Measurements from ENCODE around the gene LMTK2.

The LMTK2 gene

DNA sequence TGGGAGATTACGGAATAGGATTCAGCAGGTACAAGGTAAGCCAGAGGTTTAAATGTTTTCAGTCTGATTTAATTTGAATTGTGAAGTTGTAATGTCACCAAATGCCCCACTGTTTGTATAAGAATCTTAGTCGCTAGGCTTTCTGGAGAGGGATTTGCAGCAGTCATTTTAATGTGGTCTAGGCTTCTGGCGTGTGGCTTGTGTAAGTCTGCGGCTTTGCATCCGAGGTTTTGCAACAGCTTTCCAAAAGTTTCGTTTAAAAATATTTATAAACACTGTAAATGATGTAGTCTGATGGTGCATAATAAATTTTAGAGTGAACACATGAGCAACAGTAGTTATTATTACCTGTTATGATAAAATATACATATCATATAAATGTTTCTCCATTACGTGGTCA is 78.4 kb downstream of the LMTK2 start:
- Histone ChIP-seq H3K27ac (ENCODE audit: insufficient read depth, low read length, poor library complexity, severe bottlenecking) (no peak overlapping the region), H3K4me1 (ENCODE audit: control insufficient read depth, insufficient read depth, low read length, poor library complexity, severe bottlenecking) (no peaks in the 10 kb centered on the region), H3K9me3 (ENCODE audit: control insufficient read depth, low read length) (no peaks in the 10 kb centered on the region), H3K4me3 (ENCODE audit: insufficient read depth, low read depth, low read length, poor library complexity, severe bottlenecking) (no peak overlapping the region), H3K27me3 (replicated peaks; ENCODE audit: control insufficient read depth, insufficient read depth, low read length, poor library complexity, severe bottlenecking) (no peaks in the 10 kb centered on the region), H3K36me3 (ENCODE audit: control insufficient read depth, insufficient read depth, low read length) (peaks cover 12% of the 10 kb centered on the region)
- DNase-seq, result no peak

DNA sequence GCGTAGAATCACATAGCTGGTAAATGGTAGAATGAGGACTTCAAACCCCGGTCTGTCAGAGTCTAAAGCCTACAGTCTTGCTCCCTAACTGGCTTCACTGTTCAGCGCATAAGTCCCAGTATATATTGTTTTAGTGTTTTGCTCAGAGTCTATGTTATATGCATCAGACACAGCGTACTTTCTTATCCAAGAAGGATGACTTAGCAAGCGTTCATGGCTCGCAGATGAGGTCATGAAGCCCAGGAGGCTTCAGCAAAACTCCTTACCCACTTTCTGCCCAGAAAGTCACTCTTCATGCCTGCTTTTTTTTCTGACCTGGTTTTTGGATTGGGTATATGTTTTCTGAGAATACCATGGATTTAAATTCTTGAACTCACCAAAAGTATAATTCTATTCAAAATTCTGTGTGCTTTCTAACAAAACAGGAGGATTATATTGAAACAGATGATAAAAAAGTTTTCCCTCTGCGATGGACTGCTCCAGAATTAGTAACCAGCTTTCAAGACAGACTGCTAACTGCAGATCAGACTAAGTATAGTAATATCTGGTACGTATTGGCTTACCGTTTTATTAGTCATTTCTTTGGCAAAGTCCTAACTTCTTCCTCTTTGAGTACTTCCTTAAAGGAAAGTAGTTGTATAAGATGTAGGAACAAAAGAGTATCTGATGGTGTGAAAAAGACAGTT is 79.9 kb downstream of the LMTK2 start:
- Histone ChIP-seq H3K36me3 (ENCODE audit: control insufficient read depth, insufficient read depth, low read length) (peaks cover 17% of the 10 kb centered on the region), H3K27me3 (replicated peaks; ENCODE audit: control insufficient read depth, insufficient read depth, low read length, poor library complexity, severe bottlenecking) (no peaks in the 10 kb centered on the region), H3K9me3 (ENCODE audit: control insufficient read depth, low read length) (no peaks in the 10 kb centered on the region), H3K4me3 (ENCODE audit: insufficient read depth, low read depth, low read length, poor library complexity, severe bottlenecking) (no peak overlapping the region), H3K4me1 (ENCODE audit: control insufficient read depth, insufficient read depth, low read length, poor library complexity, severe bottlenecking) (no peaks in the 10 kb centered on the region), H3K27ac (ENCODE audit: insufficient read depth, low read length, poor library complexity, severe bottlenecking) (no peak overlapping the region)
- DNase-seq, result no peak

DNA sequence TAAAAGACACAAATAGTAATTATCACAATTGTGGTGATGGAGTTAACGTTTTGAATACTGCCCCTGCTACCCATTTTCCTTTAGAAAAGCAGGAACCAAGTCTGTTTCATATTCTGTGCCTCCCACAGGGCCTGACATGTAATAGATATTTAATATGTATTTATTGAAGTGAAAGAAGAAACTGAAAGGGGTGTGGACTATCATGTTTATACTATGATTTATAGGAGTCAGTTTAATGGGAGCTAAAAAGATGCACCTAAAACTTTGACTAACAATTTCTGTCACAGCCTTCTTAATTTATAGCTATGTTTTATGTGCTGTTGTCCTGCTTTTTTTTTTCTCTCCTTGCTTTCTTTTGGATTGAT is 80.5 kb downstream of the LMTK2 start:
- H3K4me1 ChIP-seq (ENCODE audit: control insufficient read depth, insufficient read depth, low read length, poor library complexity, severe bottlenecking), result no peaks in the 10 kb centered on the region
- no peak overlapping the region for H3K4me3 ChIP-seq (ENCODE audit: insufficient read depth, low read depth, low read length, poor library complexity, severe bottlenecking)
- peaks cover 22% of the 10 kb centered on the region for H3K36me3 ChIP-seq (ENCODE audit: control insufficient read depth, insufficient read depth, low read length)
- H3K27ac ChIP-seq (ENCODE audit: insufficient read depth, low read length, poor library complexity, severe bottlenecking), result no peak overlapping the region
- no peak for DNase-seq
- no peaks in the 10 kb centered on the region for H3K9me3 ChIP-seq (ENCODE audit: control insufficient read depth, low read length)
- no peaks in the 10 kb centered on the region for H3K27me3 ChIP-seq (replicated peaks; ENCODE audit: control insufficient read depth, insufficient read depth, low read length, poor library complexity, severe bottlenecking)

DNA sequence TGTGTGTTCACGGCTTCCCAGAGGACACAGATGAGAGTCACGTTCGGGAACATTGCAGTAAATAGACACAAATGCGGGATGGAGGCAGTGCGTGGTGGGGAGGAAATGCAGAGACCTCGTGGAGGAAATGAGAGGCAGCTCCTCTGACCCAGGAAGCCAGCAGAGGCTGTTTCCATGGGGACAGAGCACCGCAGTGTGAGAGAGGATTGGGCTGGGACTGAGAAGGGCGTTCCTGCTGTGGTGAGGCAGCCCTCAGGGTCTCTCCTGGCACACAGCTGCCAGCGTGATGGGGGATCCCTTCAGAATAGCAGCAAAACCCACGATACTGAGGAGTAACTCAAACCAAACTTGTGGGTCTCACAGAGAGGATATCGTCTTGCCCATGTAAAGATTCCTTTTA is 82.9 kb downstream of the LMTK2 start:
- H3K4me3 ChIP-seq (ENCODE audit: insufficient read depth, low read depth, low read length, poor library complexity, severe bottlenecking), result no peak overlapping the region
- no peak for DNase-seq
- H3K9me3 ChIP-seq (ENCODE audit: control insufficient read depth, low read length), result no peaks in the 10 kb centered on the region
- H3K36me3 ChIP-seq (ENCODE audit: control insufficient read depth, insufficient read depth, low read length), result peaks cover 45% of the 10 kb centered on the region
- H3K27ac ChIP-seq (ENCODE audit: insufficient read depth, low read length, poor library complexity, severe bottlenecking), result no peak overlapping the region
- H3K4me1 ChIP-seq (ENCODE audit: control insufficient read depth, insufficient read depth, low read length, poor library complexity, severe bottlenecking), result no peaks in the 10 kb centered on the region
- no peaks in the 10 kb centered on the region for H3K27me3 ChIP-seq (replicated peaks; ENCODE audit: control insufficient read depth, insufficient read depth, low read length, poor library complexity, severe bottlenecking)

DNA sequence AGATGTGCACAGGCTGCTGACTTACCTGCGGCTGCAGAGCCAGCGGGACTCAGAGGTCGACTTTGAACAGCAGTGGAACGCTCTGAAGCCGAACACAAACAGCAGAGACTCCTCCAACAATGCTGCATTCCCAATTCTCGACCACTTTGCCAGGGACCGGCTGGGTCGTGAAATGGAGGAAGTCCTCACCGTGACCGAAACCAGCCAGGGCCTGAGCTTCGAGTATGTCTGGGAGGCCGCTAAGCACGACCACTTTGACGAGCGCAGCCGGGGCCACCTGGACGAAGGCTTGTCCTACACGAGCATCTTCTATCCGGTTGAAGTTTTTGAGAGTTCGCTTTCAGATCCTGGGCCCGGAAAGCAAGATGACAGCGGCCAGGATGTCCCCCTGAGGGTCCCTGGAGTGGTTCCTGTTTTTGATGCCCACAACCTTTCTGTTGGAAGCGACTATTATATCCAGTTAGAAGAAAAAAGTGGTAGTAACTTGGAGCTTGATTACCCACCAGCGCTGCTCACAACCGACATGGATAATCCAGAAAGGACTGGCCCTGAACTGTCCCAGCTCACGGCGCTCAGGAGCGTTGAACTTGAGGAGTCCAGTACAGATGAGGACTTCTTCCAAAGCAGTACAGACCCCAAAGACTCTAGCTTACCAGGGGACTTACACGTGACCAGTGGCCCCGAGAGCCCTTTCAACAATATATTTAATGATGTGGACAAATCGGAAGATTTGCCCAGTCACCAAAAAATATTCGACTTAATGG is 85.2 kb downstream of the LMTK2 start:
- H3K36me3 ChIP-seq (ENCODE audit: control insufficient read depth, insufficient read depth, low read length), result peaks cover 54% of the 10 kb centered on the region
- no peaks in the 10 kb centered on the region for H3K27me3 ChIP-seq (replicated peaks; ENCODE audit: control insufficient read depth, insufficient read depth, low read length, poor library complexity, severe bottlenecking)
- H3K4me1 ChIP-seq (ENCODE audit: control insufficient read depth, insufficient read depth, low read length, poor library complexity, severe bottlenecking), result no peaks in the 10 kb centered on the region
- no peak overlapping the region for H3K27ac ChIP-seq (ENCODE audit: insufficient read depth, low read length, poor library complexity, severe bottlenecking)
- no peak overlapping the region for H3K4me3 ChIP-seq (ENCODE audit: insufficient read depth, low read depth, low read length, poor library complexity, severe bottlenecking)
- no peak for DNase-seq
- H3K9me3 ChIP-seq (ENCODE audit: control insufficient read depth, low read length), result no peaks in the 10 kb centered on the region

DNA sequence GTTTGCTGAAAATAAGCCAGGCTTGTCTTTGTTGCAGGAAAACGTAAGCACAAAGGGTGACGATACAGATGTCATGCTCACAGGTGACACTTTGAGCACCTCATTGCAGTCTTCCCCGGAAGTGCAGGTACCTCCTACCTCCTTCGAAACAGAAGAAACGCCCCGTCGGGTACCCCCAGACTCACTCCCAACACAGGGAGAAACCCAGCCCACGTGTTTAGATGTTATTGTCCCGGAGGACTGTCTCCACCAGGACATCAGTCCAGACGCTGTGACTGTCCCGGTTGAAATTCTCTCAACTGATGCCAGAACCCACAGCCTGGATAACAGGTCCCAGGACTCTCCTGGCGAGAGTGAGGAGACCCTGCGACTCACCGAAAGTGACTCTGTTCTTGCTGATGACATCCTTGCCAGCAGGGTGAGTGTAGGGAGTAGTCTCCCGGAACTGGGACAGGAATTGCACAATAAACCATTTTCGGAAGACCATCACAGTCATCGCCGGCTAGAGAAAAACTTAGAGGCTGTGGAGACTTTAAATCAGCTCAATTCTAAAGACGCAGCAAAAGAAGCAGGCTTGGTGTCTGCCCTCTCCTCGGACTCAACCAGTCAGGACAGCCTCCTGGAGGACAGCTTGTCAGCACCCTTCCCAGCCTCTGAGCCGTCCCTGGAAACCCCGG is 86.3 kb downstream of the LMTK2 start:
- peaks cover 54% of the 10 kb centered on the region for H3K36me3 ChIP-seq (ENCODE audit: control insufficient read depth, insufficient read depth, low read length)

DNA sequence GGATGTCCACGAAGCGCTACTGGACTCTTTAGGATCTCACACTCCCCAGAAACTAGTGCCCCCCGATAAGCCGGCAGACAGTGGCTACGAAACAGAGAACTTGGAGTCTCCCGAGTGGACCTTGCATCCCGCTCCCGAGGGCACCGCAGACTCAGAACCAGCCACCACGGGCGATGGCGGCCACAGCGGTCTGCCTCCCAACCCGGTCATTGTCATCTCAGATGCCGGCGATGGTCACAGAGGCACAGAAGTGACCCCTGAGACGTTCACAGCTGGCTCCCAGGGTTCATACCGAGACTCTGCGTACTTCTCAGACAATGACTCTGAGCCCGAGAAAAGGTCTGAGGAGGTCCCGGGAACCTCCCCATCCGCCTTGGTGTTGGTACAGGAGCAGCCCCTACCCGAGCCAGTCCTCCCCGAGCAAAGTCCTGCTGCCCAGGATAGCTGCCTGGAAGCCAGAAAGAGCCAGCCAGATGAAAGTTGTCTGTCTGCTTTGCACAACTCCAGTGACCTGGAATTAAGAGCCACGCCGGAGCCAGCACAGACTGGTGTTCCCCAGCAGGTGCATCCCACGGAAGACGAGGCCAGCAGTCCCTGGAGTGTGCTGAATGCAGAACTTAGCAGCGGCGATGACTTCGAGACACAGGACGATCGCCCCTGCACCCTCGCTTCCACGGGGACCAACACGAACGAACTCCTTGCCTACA is 87.0 kb downstream of the LMTK2 start:
- peaks cover 53% of the 10 kb centered on the region for H3K36me3 ChIP-seq (ENCODE audit: control insufficient read depth, insufficient read depth, low read length)
- H3K4me3 ChIP-seq (ENCODE audit: insufficient read depth, low read depth, low read length, poor library complexity, severe bottlenecking), result no peak overlapping the region
- H3K9me3 ChIP-seq (ENCODE audit: control insufficient read depth, low read length), result no peaks in the 10 kb centered on the region
- DNase-seq, result no peak
- no peak overlapping the region for H3K27ac ChIP-seq (ENCODE audit: insufficient read depth, low read length, poor library complexity, severe bottlenecking)
- no peaks in the 10 kb centered on the region for H3K4me1 ChIP-seq (ENCODE audit: control insufficient read depth, insufficient read depth, low read length, poor library complexity, severe bottlenecking)
- no peaks in the 10 kb centered on the region for H3K27me3 ChIP-seq (replicated peaks; ENCODE audit: control insufficient read depth, insufficient read depth, low read length, poor library complexity, severe bottlenecking)

More for the DNA sequence above, 86.3 kb downstream of the LMTK2 start:
- Histone ChIP-seq H3K27ac (ENCODE audit: insufficient read depth, low read length, poor library complexity, severe bottlenecking) (no peak overlapping the region), H3K4me1 (ENCODE audit: control insufficient read depth, insufficient read depth, low read length, poor library complexity, severe bottlenecking) (no peaks in the 10 kb centered on the region), H3K27me3 (replicated peaks; ENCODE audit: control insufficient read depth, insufficient read depth, low read length, poor library complexity, severe bottlenecking) (no peaks in the 10 kb centered on the region), H3K4me3 (ENCODE audit: insufficient read depth, low read depth, low read length, poor library complexity, severe bottlenecking) (no peak overlapping the region), H3K9me3 (ENCODE audit: control insufficient read depth, low read length) (no peaks in the 10 kb centered on the region)
- DNase-seq, result no peak

DNA sequence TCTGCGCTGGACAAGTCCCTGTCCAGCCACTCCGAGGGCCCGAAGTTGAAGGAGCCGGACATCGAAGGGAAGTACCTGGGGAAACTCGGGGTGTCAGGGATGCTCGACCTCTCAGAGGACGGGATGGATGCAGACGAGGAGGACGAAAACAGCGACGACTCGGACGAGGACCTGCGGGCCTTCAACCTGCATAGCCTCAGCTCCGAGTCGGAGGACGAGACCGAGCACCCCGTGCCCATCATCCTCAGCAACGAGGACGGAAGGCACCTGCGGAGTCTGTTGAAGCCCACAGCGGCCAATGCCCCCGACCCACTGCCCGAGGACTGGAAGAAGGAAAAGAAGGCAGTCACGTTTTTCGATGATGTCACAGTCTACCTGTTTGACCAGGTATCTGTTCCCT is 87.5 kb downstream of the LMTK2 start:
- no peak for DNase-seq
- H3K9me3 ChIP-seq (ENCODE audit: control insufficient read depth, low read length), result no peaks in the 10 kb centered on the region
- no peaks in the 10 kb centered on the region for H3K27me3 ChIP-seq (replicated peaks; ENCODE audit: control insufficient read depth, insufficient read depth, low read length, poor library complexity, severe bottlenecking)
- H3K36me3 ChIP-seq (ENCODE audit: control insufficient read depth, insufficient read depth, low read length), result peaks cover 49% of the 10 kb centered on the region
- no peaks in the 10 kb centered on the region for H3K4me1 ChIP-seq (ENCODE audit: control insufficient read depth, insufficient read depth, low read length, poor library complexity, severe bottlenecking)
- no peak overlapping the region for H3K27ac ChIP-seq (ENCODE audit: insufficient read depth, low read length, poor library complexity, severe bottlenecking)
- no peak overlapping the region for H3K4me3 ChIP-seq (ENCODE audit: insufficient read depth, low read depth, low read length, poor library complexity, severe bottlenecking)

DNA sequence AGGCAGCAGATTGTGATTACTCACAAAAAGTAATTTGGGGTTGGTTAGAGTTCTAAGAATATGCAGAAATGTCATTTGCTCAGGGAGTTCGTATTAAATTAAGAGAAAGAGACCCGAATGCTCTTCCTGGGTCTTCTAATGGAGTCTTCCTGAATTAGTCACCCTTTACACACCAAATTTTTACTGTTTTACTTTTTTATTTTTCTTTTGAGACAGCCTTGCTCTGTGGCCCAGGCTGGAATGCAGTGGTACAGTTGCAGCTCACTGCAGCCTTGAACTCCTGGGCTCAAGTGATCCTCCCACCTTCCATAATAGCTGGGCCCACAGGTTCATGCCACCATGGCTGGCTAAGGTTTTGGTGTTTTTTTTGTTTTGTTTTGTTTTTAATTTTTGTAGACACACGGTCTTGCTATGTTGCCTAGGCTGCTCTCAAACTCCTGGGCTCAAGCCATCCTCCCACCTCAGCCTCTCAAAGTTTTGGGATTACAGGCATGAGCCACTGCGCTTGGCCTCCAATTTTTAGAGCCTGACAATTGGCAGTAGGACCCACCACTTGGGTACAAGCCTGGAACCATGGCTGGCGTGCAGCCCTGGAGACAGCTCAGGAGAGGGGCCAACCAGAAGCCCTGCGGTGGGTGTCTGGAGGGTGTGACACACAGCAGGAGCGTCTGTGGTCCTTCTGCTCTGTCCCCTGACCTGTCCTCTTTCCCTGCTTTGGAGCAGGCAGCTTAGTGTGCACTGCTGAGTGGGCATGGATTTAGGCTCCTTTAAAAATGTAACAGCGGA is 88.2 kb downstream of the LMTK2 start:
- Histone ChIP-seq H3K27ac (ENCODE audit: insufficient read depth, low read length, poor library complexity, severe bottlenecking) (no peak overlapping the region), H3K4me1 (ENCODE audit: control insufficient read depth, insufficient read depth, low read length, poor library complexity, severe bottlenecking) (no peaks in the 10 kb centered on the region), H3K9me3 (ENCODE audit: control insufficient read depth, low read length) (no peaks in the 10 kb centered on the region), H3K4me3 (ENCODE audit: insufficient read depth, low read depth, low read length, poor library complexity, severe bottlenecking) (no peak overlapping the region), H3K36me3 (ENCODE audit: control insufficient read depth, insufficient read depth, low read length) (peaks cover 42% of the 10 kb centered on the region), H3K27me3 (replicated peaks; ENCODE audit: control insufficient read depth, insufficient read depth, low read length, poor library complexity, severe bottlenecking) (no peaks in the 10 kb centered on the region)
- no peak for DNase-seq
